Gastroesophageal sphincter (tissue), 3 donors: Measurements from ENCODE around the gene ARMC3.

Source experiments
- EP300 ChIP-seq: sonication (generic); formaldehyde crosslinking; IDR thresholded peaks from one replicate; pipeline ENCODE4 v1.6.1; 2017; ENCODE audit warnings: antibody characterized with exemption, mild to moderate bottlenecking
- POLR2A ChIP-seq, 2 donors: fragments of 450-650 bp; IDR thresholded peaks; one replicate each; pipeline ENCODE4 v1.6.1; 2017; ENCODE audit warnings: antibody characterized with exemption in 2 of 2, mild to moderate bottlenecking in 2 of 2, moderate library complexity in 1 of 2
- TF ChIP-seq, protein P1 (sequence below), 4 experiments: fragments of 200-600 bp in 2 of 4; fragments of 450-650 bp in 2 of 4; sonication (generic) in 1 of 4; IDR thresholded peaks; one replicate each; pipeline ENCODE4 v1.5.1; 2017 to 2019; ENCODE audit warnings: antibody characterized with exemption in 4 of 4, mild to moderate bottlenecking in 2 of 4, moderate library complexity in 2 of 4

- TF ChIP-seq EP300 (no peak), POLR2A (IDR thresholded peaks at IDR 0.05) (no peak)
- TF ChIP-seq, protein P1, sequence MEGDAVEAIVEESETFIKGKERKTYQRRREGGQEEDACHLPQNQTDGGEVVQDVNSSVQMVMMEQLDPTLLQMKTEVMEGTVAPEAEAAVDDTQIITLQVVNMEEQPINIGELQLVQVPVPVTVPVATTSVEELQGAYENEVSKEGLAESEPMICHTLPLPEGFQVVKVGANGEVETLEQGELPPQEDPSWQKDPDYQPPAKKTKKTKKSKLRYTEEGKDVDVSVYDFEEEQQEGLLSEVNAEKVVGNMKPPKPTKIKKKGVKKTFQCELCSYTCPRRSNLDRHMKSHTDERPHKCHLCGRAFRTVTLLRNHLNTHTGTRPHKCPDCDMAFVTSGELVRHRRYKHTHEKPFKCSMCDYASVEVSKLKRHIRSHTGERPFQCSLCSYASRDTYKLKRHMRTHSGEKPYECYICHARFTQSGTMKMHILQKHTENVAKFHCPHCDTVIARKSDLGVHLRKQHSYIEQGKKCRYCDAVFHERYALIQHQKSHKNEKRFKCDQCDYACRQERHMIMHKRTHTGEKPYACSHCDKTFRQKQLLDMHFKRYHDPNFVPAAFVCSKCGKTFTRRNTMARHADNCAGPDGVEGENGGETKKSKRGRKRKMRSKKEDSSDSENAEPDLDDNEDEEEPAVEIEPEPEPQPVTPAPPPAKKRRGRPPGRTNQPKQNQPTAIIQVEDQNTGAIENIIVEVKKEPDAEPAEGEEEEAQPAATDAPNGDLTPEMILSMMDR (IDR thresholded peaks at IDR 0.05), result no peak
Measured at GRCh38 chr10:23024002-23024401, 96.1 kb downstream of the ARMC3 start.
